Measurements from ENCODE around the gene SH3BP2.

Gene SH3BP2, protein sequence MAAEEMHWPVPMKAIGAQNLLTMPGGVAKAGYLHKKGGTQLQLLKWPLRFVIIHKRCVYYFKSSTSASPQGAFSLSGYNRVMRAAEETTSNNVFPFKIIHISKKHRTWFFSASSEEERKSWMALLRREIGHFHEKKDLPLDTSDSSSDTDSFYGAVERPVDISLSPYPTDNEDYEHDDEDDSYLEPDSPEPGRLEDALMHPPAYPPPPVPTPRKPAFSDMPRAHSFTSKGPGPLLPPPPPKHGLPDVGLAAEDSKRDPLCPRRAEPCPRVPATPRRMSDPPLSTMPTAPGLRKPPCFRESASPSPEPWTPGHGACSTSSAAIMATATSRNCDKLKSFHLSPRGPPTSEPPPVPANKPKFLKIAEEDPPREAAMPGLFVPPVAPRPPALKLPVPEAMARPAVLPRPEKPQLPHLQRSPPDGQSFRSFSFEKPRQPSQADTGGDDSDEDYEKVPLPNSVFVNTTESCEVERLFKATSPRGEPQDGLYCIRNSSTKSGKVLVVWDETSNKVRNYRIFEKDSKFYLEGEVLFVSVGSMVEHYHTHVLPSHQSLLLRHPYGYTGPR

GRCh38 chr4:2792711-2793585 is at the start of gene SH3BP2:
SH3BP2 (plus strand) TSS chr4:2793085; CDS start chr4:2820618, 27,533 bp downstream.
- WGBS (ENCODE audit: insufficient coverage, insufficient read length), result no CpG with 5 or more reads among the region's 104 CpGs
- Histone ChIP-seq H3K36me3 (ENCODE audit: control insufficient read depth, insufficient read depth, low read length) (no peaks in the 10 kb centered on the region; the same call in 1 of the 2 replicates), H3K27me3 (ENCODE audit: control insufficient read depth, insufficient read depth, low read length) (peaks cover 2% of the 10 kb centered on the region; the same call in 1 of the 2 replicates), H3K4me3 (ENCODE audit: low read length) (peak within 1 kb of the TSS; percentile 38; the same call in 1 of the 2 replicates), H3K27ac (ENCODE audit: low read length) (no peak within 1 kb of the TSS), H3K4me1 (ENCODE audit: control insufficient read depth, insufficient read depth, low read length) (peaks cover 8% of the 10 kb centered on the region), H3K9me3 (ENCODE audit: control insufficient read depth, insufficient read depth, low read length) (no peaks in the 10 kb centered on the region)
- DNase-seq (ENCODE audit: low read depth, low spot score), result no peak

DNA sequence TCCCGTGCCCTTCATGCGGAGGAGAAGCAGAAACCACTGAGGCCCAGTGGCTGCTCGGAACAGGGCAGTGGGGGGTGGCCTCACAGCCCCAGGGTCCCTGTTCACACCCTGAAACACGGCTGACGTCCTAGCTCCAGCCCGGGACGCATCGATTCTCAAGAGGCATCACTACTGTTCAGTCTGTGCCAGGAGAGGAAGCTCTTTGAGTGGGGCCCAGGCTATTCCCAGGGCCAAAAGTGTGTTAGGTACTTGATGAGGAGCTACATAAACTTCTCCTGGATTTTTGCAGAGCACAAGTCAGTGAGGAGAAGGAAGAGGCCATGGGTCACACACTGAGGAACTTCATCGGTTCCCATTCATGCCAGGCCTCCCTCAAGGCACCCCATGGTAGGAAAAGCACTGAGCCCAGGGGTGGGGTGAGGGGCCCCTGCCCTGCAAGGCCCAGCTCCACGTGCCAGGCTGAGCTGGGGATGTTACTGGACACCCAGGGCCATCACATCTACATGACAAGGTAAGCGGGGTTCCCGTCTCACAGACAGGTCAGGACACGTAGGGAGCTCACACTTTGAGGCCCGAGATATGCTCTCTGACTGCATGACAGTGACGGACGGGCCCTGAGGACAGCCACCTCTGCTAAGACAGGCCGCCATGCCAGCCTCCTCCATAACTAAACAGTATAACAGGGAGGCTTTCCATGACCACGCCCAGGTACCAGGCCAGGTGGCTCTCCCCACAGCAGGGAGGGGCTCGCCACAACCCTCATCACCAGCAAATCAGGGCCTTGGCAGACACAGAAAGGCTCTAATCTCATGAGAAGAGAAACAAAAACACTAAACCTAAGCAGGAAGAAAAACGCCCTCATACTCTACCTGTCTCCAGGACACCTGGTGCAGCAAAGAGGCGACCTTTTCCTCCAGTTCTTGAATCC is 49.1 kb upstream of the SH3BP2 start:
- H3K9me3 ChIP-seq (ENCODE audit: control insufficient read depth, insufficient read depth, low read length), result no peaks in the 10 kb centered on the region
- WGBS (ENCODE audit: insufficient coverage, insufficient read length), result no CpG with 5 or more reads among the region's 21 CpGs
- H3K27me3 ChIP-seq (ENCODE audit: control insufficient read depth, insufficient read depth, low read length), result no peaks in the 10 kb centered on the region
- DNase-seq (ENCODE audit: low read depth, low spot score), result no peak
- H3K4me3 ChIP-seq (ENCODE audit: low read length), result no peak overlapping the region
- H3K4me1 ChIP-seq (ENCODE audit: control insufficient read depth, insufficient read depth, low read length), result no peaks in the 10 kb centered on the region; the same call in 1 of the 2 replicates
- no peak overlapping the region for H3K27ac ChIP-seq (ENCODE audit: low read length)
- H3K36me3 ChIP-seq (ENCODE audit: control insufficient read depth, insufficient read depth, low read length), result peaks cover 23% of the 10 kb centered on the region

DNA sequence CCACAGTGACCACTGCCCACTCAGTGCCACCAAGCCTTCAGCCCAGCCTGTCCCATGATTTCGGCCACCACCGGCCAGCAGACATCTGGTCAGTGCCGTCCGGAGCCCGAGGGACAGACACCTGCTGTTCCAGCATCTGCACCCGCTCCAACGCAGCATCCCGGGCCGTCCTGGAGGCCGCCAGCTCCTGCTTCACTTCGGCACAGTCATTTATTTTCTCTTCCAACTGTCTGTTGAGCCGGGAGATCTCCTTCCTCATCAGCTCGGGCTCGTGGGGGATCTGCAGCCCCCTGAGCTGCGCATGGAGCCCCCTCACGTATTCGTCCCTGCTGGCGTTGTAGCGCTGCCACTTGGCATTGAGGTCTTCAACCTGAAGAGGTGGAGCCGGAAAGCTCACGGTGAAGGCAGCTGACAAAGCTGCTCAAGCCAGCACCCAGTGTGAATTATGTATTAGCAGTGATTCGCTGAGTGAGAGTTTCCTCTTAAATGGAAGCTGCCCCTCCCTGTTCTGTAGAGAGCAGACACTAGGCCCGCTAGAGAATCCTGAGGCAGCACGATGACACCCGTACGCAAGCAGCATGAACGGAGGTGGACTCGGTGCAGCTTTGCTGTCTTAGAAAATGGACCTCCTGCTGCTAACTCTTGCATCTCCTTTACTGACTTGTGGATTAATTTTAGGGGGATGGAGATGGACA is 48.2 kb upstream of the SH3BP2 start:
- H3K9me3 ChIP-seq (ENCODE audit: control insufficient read depth, insufficient read depth, low read length), result no peaks in the 10 kb centered on the region
- H3K27ac ChIP-seq (ENCODE audit: low read length), result no peak overlapping the region
- no peaks in the 10 kb centered on the region for H3K27me3 ChIP-seq (ENCODE audit: control insufficient read depth, insufficient read depth, low read length)
- no CpG with 5 or more reads among the region's 28 CpGs for WGBS (ENCODE audit: insufficient coverage, insufficient read length)
- no peak overlapping the region for H3K4me3 ChIP-seq (ENCODE audit: low read length)
- H3K4me1 ChIP-seq (ENCODE audit: control insufficient read depth, insufficient read depth, low read length), result no peaks in the 10 kb centered on the region; the same call in 1 of the 2 replicates
- no peak for DNase-seq (ENCODE audit: low read depth, low spot score)
- peaks cover 23% of the 10 kb centered on the region for H3K36me3 ChIP-seq (ENCODE audit: control insufficient read depth, insufficient read depth, low read length)

DNA sequence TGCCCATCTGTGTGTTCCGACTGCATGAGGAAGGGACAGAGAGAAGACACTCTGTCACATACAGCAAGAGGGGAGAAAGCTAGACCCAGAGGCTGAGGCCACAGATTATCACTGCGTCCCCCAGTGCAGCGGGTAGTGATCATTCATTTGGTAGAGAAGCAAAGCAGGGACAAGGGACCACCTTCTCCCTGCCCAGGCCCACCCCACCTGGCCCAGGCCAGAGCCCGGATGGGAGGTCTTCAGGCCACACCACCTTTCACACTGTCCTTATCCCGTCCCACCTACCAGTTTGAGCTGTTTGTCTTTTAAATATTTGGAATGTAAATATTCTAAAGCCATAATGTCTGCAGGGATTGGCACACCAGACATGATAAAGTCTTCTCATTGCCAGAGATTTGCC is 47.4 kb upstream of the SH3BP2 start:
- Histone ChIP-seq H3K9me3 (ENCODE audit: control insufficient read depth, insufficient read depth, low read length) (no peaks in the 10 kb centered on the region), H3K36me3 (ENCODE audit: control insufficient read depth, insufficient read depth, low read length) (peaks cover 23% of the 10 kb centered on the region), H3K4me1 (ENCODE audit: control insufficient read depth, insufficient read depth, low read length) (no peaks in the 10 kb centered on the region; the same call in 1 of the 2 replicates), H3K27me3 (ENCODE audit: control insufficient read depth, insufficient read depth, low read length) (no peaks in the 10 kb centered on the region), H3K27ac (ENCODE audit: low read length) (no peak overlapping the region), H3K4me3 (ENCODE audit: low read length) (no peak overlapping the region)
- no CpG with 5 or more reads among the region's 5 CpGs for WGBS (ENCODE audit: insufficient coverage, insufficient read length)
- no peak for DNase-seq (ENCODE audit: low read depth, low spot score)

DNA sequence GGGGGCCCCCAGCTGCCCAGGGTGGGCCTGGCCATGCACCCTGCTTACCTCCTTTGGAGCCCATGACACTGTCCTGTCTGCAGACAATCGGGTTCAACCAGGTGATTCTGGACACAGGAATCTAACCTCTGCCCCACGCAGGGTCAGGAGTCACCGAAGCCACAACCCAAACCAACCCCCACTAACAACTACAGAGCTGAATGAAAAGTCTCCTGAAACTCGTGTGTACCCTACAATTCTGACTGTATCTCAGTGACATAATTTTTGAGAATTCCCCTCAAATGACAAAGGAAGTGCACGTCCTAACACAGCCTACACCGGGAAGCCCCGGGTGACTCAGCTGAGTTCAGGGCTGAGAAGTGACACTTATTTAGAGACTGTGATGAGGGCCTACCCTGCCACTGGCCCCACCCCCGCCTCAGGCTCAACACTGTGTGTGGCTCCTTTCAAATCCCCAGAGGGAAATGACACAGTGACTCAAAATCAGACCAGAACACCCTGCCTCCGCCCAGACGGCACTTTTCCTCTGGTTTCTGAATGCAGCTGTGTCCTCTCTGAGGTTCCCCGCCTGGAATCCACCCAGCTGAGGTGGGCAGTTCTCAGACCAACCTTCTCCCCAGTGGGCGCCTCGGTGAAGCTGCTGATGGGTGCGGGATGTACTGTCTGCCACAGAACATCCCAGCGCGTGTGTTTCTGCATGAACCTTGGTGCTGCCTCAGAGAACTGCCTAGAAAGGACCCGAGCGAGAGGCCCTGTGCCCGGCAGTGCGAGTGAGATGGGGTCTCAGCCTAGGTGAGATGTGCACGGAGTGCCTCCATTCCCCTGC is 46.7 kb upstream of the SH3BP2 start:
- no peak for DNase-seq (ENCODE audit: low read depth, low spot score)
- no peaks in the 10 kb centered on the region; the same call in 1 of the 2 replicates for H3K4me1 ChIP-seq (ENCODE audit: control insufficient read depth, insufficient read depth, low read length)
- WGBS (ENCODE audit: insufficient coverage, insufficient read length), result no CpG with 5 or more reads among the region's 21 CpGs
- H3K9me3 ChIP-seq (ENCODE audit: control insufficient read depth, insufficient read depth, low read length), result no peaks in the 10 kb centered on the region
- H3K36me3 ChIP-seq (ENCODE audit: control insufficient read depth, insufficient read depth, low read length), result peaks cover 23% of the 10 kb centered on the region
- no peak overlapping the region for H3K27ac ChIP-seq (ENCODE audit: low read length)
- no peak overlapping the region for H3K4me3 ChIP-seq (ENCODE audit: low read length)
- H3K27me3 ChIP-seq (ENCODE audit: control insufficient read depth, insufficient read depth, low read length), result no peaks in the 10 kb centered on the region

- DNase-seq (ENCODE audit: low read depth, low spot score), result no peak
- Histone ChIP-seq H3K27me3 (ENCODE audit: control insufficient read depth, insufficient read depth, low read length) (no peaks in the 10 kb centered on the region), H3K4me3 (ENCODE audit: low read length) (no peak overlapping the region), H3K27ac (ENCODE audit: low read length) (no peak overlapping the region), H3K4me1 (ENCODE audit: control insufficient read depth, insufficient read depth, low read length) (no peaks in the 10 kb centered on the region; the same call in 1 of the 2 replicates), H3K36me3 (ENCODE audit: control insufficient read depth, insufficient read depth, low read length) (peaks cover 23% of the 10 kb centered on the region), H3K9me3 (ENCODE audit: control insufficient read depth, insufficient read depth, low read length) (no peaks in the 10 kb centered on the region)
- WGBS (ENCODE audit: insufficient coverage, insufficient read length), result no CpG with 5 or more reads among the region's 16 CpGs
Observed at GRCh38 chr4:2746891-2747695, 45.8 kb upstream of the SH3BP2 start.

DNA sequence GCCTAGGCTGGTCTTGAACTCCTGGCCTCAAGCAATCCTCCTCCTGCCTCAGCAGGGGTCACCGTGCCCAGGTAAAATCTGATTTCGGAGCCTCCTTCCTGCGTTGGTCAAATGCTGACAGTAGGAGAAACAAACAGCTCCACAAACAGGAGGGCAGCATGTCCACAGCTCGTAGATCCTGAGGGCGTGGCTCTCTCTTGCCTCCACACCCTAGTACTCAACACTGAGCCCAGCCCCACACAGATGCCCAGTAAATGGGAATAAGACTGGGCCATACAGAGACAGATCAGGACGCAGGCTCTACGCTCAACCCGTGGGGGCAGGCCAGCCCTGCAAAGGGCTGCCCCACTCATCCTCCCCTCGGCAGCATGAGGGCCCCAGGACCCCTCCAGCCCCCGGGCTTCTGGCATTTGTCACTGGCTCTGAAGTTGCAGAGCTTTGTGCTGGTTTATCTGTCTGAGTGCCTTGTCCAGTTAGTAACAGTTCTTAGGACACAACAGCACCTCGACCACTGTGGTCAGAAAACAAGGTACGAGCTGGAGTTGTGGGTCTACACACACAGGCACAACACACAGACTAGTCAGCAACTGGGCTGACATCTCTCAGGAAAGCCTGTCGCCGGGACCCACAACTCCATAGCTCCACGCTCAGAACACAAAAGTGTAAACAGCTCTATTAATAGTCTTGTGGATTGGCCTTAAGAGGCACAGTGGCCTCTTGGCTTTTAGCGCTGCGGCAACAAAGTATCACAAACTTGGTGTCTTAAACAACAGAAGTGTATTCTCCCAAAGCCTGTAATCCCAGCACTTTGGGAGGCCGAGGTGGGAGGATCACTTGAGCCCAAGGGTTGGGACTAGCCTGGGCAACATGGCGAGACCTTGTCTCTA is 41.9 kb upstream of the SH3BP2 start:
- 0 out of 2 replicates have a peak, but pooled peaks cover 1% of the 10 kb centered on the region for H3K4me1 ChIP-seq (ENCODE audit: control insufficient read depth, insufficient read depth, low read length)
- H3K27me3 ChIP-seq (ENCODE audit: control insufficient read depth, insufficient read depth, low read length), result no peaks in the 10 kb centered on the region
- no peak overlapping the region for H3K27ac ChIP-seq (ENCODE audit: low read length)
- peaks cover 14% of the 10 kb centered on the region for H3K36me3 ChIP-seq (ENCODE audit: control insufficient read depth, insufficient read depth, low read length)
- no CpG with 5 or more reads among the region's 19 CpGs for WGBS (ENCODE audit: insufficient coverage, insufficient read length)
- DNase-seq (ENCODE audit: low read depth, low spot score), result no peak
- no peaks in the 10 kb centered on the region for H3K9me3 ChIP-seq (ENCODE audit: control insufficient read depth, insufficient read depth, low read length)
- H3K4me3 ChIP-seq (ENCODE audit: low read length), result no peak overlapping the region

DNA sequence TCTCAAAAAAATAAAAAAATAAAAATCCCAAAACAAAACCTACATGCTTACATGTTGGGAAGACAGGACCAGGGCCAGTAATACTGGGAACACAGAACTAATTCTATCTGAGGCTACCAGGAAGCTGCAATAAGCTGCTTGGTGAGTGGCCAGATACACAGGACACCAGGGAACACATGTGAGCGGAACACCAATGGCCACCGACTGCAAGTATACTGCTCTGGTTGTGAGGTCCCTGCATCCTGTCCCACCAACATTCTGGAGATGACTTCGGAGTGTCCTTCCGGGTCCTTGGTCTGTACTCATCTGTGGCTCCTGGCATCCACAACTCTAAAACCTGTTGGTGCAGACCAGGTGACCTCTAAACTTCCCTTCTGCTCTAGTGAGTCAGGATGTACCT is 39.4 kb upstream of the SH3BP2 start:
- no peak for DNase-seq (ENCODE audit: low read depth, low spot score)
- Histone ChIP-seq H3K4me3 (ENCODE audit: low read length) (no peak overlapping the region), H3K27me3 (ENCODE audit: control insufficient read depth, insufficient read depth, low read length) (no peaks in the 10 kb centered on the region), H3K27ac (ENCODE audit: low read length) (no peak overlapping the region), H3K9me3 (ENCODE audit: control insufficient read depth, insufficient read depth, low read length) (no peaks in the 10 kb centered on the region), H3K4me1 (ENCODE audit: control insufficient read depth, insufficient read depth, low read length) (0 out of 2 replicates have a peak, but pooled peaks cover 1% of the 10 kb centered on the region), H3K36me3 (ENCODE audit: control insufficient read depth, insufficient read depth, low read length) (no peaks in the 10 kb centered on the region)
- no CpG with 5 or more reads among the region's 4 CpGs for WGBS (ENCODE audit: insufficient coverage, insufficient read length)
